GM21619 (cell line): ENCODE results near the gene NDN.
"Not testable (repeated sequence)": the region's sequence is repeated elsewhere in the genome, so short reads cannot be mapped to it uniquely, and the experiment has no call there.

Experiments
- ATAC-seq: cut with Tn5 transposase; IDR thresholded peaks from one replicate; pipeline ENCODE4 v1.9.1; 2021; ENCODE audit not compliant: unreplicated experiment

NDN gene

GRCh38 chr15:23687143-23687470 lies at the start of gene NDN:
Gene NDN, minus strand, starts transcription at chr15:23687305. Its CDS starts 88 bp downstream, at chr15:23687217.
- ATAC-seq = no peak

GRCh38 chr15:23736033-23736673 lies 49.0 kb upstream of the NDN start:
- no peak for ATAC-seq

GRCh38 chr15:23734862-23735261 lies 47.8 kb upstream of the NDN start:
- no peak for ATAC-seq

DNA sequence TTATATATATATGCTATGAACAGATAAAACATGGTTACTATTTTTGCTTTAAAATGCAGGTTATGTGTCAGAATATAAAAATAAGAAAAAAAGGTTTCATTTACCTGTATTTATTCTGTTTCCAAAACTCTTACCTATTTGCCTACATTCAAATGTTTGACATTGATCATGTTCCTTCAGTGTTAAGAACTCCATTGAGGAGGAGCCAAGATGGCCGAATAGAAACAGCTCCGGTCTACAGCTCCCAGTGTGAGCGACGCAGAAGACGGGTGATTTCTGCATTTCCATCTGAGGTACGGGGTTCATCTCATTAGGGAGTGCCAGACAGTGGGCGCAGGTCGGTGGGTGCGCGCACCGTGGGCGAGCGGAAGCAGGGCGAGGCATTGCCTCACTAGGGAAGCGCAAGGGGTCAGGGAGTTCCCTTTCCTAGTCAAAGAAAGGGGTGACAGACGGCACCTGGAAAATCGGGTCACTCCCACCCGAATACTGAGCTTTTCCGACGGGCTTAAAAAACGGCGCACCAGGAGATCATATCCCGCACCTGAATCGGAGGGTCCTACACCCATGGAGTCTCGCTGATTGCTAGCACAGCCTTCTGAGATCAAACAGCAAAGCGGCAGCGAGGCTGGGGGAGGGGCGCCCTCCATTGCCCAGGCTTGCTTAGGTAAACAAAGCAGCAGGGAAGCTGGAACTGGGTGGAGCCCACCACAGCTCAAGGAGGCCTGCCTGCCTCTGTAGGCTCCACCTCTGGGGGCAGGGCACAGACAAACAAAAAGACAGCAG lies 27.0 kb upstream of the NDN start:
- ATAC-seq = not testable (repeated sequence)

GRCh38 chr15:23708332-23708731 lies 21.2 kb upstream of the NDN start:
- ATAC-seq = no peak

- no peak for ATAC-seq
Measured at GRCh38 chr15:23695282-23695681, 8.2 kb upstream of the NDN start.

DNA sequence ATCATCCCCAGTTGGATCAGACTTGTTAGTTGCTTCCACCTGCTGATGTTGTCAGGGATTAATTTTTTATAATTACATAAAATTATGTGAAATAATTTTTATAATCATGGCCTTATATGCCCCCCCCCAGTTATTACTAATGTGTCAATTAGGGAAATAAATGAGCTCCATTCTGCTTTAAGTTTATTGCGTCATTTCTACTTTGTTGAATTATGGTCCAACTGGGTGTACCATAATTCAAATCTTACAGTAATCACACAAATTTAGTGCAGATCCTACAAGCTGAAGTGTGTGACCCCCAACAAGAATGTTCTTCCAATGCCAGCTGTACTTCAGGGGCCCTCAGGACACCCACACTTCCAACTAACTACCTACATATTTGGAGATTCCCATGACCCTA lies 7.5 kb upstream of the NDN start:
- ATAC-seq = no peak

GRCh38 chr15:23690450-23690852 lies 3.3 kb upstream of the NDN start:
- ATAC-seq = no peak

DNA sequence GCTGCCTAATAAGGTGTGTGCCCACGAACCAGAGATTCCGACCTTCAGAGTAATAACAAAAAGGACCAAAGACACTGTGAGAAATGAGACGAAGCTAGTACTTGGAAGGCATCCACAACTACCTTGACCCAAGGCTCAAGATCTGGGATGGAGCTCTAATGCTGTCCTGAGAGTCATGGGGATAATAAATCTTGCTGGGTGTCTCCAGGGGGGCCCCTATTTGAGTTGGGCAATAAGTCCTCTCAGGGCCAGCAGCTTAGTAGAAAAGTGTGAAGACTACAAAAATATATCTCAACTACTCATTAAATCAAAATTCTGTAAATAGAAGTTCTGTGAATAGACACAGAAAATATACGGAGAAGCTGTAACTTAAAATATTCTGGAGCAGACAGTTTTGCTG lies 2.9 kb upstream of the NDN start:
- ATAC-seq = no peak

GRCh38 chr15:23686466-23687142 lies 501 bp downstream of the NDN start:
- no peak for ATAC-seq

GRCh38 chr15:23671481-23671880 lies 15.6 kb downstream of the NDN start:
- no peak for ATAC-seq

GRCh38 chr15:23670970-23671369 lies 16.1 kb downstream of the NDN start:
- ATAC-seq = no peak

DNA sequence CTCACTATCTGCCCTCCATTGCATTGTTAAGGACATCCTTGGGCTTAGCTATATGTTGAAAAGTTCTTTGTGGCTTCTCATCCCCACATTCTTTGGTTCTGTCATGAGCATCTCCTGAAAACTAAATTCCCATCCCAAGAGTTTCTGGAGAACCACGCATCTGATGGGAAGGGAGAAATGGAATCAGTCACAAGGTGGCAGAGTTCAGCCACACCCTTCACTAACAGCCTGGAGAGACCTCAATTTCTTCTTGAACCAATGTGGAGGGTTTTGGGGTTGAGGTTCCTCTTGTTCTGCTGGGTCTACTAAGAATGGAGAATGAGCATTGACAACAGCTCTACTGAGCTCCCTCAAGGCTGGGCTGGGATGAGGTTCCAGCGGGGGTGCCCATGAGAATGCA lies 23.9 kb downstream of the NDN start:
- ATAC-seq = no peak

DNA sequence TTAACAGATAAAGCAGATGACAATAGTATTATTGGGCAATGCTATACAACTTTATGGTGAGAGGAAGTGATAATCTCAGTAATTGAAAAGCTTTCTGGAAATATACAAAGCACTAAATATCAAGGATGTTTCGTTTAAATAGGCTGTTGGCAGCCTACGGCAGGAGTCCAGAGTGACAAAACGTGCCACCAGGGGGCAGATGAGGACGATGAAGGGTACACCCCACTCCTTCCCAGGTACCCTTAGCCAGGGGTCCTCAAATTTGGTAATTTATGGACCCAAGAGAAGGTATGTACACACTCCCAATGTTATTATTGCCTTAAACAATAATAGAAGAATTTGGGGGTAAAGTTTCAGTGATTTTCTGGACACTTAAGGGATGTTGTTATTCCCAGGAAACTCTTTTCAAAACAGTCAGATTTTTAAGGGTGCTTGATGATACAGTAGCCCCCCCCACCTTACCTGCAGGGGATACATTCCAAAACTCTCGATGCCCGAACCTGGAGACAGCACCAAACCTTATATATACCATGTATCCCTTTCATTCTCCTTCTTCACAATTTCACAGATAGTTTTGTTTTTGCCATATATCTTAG lies 38.1 kb downstream of the NDN start:
- ATAC-seq = no peak

DNA sequence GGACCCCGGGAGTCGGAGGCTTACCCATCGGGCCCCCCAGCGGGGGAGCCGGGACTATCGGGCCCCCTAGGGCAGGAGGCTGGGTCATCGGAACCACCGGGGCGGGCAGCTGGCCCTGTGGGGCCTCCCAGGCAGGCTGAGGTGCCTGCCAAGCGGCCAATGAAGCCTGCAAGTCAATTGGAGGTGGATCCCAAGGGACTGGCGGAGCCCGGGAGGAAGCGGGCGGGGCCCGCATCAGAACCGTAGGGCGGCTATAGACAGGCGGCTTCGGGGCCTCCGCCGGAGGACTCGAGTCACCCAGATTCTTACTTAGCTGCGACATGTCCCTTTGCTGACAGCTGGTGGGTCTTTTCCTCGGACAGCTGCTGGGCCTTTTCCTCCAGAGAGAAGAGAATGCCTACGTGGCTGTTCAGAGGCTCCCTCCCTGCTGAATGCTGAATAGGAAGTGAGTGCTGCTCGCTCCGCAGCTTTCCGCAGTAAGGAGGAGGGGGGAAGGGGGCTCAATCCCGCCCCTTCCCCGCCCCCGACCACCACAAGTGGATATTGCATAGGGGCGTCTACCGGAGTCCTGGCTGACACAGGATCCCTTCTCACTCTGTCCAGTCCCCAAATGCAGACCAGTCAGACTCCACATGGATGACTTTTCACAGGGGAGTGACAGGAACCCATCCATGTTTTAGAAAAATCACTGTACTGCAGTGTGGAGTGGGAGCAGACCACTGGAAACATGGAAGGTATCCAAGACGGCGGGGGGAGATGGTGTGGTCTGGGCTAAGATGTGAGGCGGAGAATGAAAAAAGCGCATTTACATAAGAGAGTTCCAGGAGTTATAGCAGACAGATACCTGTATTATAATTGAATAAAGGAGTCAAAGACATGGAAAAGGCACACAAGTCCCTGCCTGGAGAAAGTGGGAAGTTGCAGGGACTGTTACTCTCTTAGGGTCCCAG lies 39.4 kb downstream of the NDN start, which contains the start of gene MAGEL2:
MAGEL2 (minus strand) TSS at position 447 of the 950 bp plus-strand sequence; CDS start at position 322, 125 bp downstream.
- no peak for ATAC-seq

- ATAC-seq = no peak
Measured at GRCh38 chr15:23647001-23647295, 40.2 kb downstream of the NDN start.

- no peak for ATAC-seq
Measured at GRCh38 chr15:23646165-23647000, 40.7 kb downstream of the NDN start.

GRCh38 chr15:23645371-23646164 lies 41.5 kb downstream of the NDN start:
- ATAC-seq = no peak

- no peak for ATAC-seq
Measured at GRCh38 chr15:23644829-23645228, 42.3 kb downstream of the NDN start.
